Measurements from ENCODE around the gene IKZF3. TPM values are rescaled to one million over a fixed set of nuclear protein-coding genes. Genes with fewer than 3 reads are reported as not detected.
A peak's percentile ranks its signal among the peaks of the same experiment; 100 is the strongest.
"Not testable (repeated sequence)": the region's sequence is repeated elsewhere in the genome, so short reads cannot be mapped to it uniquely, and the experiment has no call there.

IKZF3 gene
- total RNA-seq, 1 experiment from 2014 or later = not detected

DNA sequence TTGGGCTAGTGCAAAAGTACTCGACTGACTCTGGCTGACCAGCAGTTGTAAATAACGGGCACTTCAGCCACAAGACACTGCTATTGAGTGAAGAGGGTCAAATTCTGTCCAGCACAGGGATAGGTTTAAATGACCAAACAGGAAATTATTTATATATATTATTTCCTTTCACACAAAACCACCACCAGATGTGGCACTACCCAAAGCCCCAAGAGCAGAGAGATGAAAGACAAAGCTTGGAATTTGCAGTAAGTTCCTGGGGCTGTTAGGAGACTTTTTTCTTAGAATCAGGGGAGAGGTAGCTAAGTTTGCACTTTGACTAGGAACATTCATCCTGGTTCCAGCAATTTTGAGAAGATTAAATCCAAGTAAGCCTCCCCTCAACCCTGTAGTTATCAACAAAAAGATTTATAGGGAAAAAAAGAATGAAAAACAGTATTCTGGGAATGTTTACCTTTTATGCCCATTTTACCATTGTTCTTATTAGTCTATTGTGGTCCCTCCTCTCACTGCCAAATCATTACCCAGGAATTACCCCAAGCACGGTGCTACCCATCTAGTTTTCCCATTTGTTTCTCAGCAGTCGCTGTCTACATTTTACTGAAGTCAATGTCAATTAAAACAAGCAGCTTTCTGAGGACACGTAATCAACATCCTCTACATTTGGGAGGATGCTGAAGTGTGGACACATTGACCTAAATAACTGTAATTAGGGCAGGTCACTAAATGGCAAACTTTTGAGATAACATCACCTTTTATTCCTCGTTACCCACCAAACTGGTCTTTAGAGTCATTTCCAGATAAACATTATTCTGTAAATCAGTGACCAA, 82.9 kb downstream of the IKZF3 start:
- DNase-seq (ENCODE audit: low spot score) = no peak

DNA sequence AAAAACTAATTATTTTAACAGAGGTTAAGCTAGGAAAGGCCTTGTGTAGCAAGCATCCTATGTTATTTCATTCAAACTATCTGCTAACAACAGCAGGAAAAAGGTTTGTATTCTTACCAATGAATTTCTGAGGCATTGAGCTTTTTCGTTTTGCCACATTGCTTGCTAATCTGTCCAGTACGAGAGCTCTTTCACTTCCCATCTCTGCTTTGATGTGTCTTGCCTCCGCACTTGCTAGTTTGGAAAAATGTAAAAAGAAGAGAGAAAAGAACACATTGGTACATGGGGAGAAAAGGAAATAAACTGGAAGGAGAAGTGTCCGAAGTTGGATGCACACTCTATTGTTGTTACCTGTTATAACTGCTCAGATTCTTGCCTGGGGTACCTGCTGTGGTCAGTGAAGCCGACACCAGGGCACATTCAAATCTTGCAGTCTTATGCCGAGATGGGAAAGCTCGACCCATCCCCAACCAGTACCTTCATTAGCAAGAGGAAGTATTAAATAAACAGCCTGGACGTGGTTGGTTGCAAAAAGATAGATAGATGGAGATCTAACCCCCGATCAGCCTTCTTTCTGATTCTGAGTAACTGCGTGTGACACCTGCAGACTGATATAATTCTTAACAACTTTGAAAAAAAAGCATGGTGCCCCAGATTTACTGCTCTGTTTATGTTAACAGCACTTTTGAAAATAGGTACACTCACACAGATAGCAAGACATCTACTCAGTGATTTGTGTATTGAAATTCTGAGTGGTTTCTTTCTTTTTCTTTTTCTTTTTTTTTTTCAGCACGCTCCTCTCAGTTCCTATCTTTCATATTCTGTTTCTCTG, 86.4 kb downstream of the IKZF3 start:
- no peak for DNase-seq (ENCODE audit: low spot score)

DNA sequence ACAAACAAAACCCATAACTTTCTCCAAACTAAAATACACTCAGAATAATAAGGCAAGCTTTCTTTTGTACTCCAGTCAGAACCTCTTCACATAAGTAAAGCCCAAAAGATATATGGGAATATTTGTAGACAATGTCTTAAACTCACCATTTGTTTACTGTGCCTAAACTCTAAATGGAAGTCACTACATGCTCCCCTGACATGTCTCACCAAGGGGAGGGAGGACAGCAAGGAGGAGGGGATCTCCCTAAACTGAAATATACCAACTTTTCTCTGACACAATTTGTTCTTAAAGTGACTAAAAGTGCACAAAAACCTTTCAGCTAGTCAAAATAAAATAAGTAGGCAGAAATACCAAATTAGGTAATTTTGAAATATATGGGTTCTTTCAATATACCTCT, 87.9 kb downstream of the IKZF3 start:
- no peak for DNase-seq (ENCODE audit: low spot score)

DNA sequence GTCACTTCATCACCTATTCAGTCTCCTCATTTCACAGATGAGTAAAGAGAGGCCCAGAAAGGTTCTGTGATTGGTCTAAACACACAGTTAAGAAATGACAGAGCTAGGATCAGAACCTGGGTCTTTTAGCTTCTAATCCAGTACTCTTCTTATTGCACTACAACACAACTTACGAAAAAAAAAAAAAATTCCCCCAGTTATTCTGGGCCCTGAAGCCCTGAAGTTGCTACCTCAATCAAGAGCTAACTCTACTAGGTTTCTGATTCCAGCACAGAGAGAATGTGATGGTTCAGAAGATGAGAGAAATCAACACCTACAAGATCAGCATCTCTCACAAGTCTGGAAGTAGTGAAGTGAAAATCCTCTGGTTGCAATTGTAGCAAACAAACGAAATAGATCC, 89.1 kb downstream of the IKZF3 start:
- no peak for DNase-seq (ENCODE audit: low spot score)

DNA sequence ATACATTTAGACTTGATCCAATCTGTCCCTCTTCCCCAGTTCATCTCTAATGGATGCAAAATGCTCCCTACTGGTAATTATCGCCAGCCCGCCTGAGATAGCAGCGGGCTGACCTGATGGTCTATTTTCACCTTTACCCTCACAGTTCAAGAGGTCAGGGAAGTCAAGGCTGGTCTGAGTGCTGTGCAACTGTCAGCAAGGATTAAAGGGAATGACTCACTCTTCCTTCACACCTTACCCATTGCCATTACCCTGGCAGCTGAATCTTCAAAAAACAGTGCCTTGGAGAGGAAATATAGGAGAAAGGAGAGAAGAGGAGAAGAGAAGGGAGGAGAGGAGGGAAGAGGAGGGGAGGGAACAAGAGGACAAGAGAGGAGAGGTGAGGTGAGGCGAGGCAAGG, 90.1 kb downstream of the IKZF3 start:
- DNase-seq (ENCODE audit: low spot score) = no peak

DNA sequence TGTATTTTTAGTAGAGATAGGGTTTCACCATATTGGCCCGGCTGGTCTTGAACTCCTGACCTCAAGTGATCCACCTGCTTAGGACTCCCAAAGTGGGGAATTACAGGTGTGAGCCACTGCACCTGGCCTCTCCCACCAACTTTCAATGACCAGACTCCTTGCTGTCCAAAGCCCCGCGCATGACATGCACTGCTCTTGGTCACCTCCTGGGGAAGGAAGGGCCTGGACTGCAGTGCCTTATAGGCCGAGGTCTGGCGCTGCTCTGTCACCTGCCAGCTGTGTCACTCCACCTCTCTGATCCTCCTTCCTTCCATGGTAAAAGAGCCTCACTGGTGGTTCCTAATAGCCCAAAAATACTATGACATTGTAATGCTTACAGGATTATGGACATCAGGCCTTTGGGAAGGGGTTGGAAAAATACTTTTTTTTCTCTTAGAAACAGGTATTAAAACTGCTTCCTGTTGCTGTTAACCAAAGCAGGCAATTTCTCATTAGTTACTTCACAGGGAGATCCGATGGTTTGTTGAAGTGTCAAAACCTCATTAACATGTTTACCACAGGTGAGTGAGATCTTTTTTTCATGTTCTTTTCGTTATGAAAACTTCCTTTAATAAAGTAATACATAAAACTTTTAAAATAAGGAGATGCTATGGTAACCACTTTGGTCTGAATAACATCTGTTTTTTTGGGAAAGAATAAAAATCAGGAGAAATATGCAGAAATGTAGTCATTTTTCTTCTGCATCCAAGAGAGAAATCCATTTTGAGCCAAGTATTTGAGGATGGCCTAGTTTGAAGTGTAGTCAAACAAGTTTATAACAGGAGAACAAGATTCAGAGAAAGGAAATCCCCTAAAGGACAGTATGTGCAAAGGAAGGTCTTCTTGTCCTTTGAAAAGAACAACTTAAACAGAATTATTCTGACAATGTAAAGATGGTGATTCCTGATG, 90.9 kb downstream of the IKZF3 start:
- DNase-seq (ENCODE audit: low spot score) = no peak

DNA sequence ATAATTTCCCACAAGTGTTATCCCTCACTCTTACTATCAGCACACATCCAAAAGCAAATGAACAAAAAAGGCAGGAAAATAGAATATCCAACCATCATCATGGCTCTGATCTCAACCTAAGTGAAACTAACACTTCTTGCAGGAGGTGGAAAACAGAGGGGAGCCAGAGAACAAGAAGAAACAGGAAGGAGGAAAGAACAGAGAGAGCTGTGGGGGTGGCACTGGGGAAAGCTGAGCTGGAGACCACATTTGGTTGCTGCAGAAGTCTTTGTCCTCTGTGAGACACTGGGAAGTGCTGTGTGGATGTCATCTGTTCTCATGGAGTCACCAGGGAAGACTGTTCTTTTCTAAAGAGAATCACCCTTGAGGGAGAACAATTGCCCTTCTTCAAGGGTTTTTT, 91.7 kb downstream of the IKZF3 start:
- DNase-seq (ENCODE audit: low spot score) = no peak

DNA sequence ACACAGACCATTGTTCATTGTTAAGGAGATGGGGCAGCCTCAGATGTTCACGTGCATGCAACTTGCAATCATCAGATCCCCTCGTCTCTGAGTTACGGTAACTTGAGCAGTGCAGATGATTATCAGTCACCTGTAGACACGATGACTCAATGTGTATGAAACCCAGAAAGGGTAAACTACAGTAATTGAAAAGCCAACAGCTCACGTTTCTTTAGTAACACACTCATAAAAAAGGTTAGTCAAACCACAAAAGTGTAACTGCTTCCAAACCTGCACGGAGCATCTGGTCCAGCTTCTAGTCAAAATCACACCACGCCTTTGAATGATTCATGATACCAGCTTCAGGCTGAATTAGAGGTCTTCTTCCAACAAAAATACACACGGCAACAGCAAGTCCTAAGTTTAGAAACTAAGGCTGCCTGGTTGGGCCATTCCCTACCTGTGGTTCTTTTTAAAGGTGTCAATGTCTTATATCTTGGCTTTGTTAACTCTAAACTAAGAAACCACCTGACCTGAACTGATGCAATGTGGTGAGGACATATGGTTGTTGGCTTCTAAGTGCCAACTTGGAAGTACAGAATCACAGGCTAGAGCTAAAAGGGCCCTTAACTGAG, 94.0 kb downstream of the IKZF3 start:
- peak; percentile 91 for DNase-seq (ENCODE audit: low spot score)

DNA sequence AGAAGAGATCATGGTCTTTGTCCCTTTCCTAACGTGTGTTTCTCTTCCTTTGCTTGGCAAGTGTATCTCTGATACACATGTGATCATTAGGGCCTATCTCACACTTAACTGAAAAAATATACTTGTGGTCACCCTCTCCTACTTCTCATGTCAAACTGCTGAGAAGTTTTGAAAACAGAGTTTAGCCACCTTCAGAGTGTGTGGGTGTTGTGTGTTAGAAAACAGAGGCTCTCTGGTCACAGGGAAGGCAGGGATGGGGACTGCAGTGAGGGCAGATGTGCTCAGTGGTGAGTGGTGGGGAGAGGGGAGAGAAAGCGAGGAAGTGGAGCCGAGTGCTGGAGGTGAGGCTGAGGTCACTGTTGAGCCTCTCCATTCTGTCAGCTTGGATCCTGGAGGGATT, 97.0 kb downstream of the IKZF3 start:
- no peak for DNase-seq (ENCODE audit: low spot score)

DNA sequence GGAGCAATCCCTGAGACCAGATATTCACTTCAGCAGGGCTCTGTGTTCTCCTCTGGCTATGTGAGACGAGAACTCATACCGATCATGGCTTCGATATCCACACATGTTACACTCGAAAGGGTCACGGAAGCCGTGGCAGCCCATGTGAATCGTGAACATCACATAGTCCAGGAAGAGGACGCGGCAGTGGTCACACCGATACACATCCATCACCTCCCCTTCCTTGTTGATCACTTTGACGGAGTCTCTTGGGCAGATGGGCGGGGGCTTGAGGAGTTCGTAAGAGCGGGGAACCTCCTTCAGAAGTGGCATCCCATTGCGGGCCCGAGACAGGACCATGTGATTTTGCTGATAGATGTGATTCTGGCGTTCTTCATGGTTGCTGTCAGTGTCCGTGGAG, 98.3 kb downstream of the IKZF3 start:
- no peak for DNase-seq (ENCODE audit: low spot score)

DNA sequence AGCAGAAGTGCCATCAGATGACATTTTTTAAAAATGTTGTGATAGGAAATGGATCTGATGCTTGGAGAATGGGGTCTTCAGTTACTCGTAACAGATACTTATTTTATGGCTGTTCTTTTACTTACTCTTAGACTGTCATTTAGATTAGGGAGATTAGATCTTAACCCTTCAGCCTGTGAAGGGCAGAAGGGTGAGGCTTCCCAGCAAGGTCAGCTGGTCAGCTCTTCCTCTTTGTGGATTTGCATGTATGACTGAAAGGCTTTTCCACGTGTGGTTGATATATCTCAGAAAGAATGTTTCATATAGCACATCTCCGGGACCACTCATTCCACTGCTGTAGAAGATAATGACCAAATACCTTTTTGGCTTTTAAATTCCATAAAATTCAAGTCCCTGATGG, 98.9 kb downstream of the IKZF3 start:
- DNase-seq (ENCODE audit: low spot score) = no peak

DNA sequence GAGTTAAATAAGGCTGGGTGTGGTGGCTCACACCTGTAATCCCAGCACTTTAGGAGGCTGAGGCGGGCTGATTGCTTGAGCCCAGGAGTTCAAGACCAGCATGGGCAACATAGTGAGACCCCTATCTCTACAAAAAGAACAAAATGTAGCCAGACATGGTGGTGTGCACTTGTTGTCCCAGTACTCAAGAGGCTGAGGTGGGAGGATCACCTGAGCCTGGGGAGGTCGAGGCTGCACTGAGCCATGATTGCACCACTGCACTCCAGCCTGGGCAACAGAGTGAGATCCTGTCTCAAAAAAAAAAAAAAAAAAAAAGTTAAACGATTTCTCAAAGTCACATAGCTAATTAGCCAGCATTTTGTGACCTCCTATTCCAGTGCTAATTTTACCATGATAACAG, 99.9 kb downstream of the IKZF3 start:
- DNase-seq (ENCODE audit: low spot score) = not testable (repeated sequence)

DNA sequence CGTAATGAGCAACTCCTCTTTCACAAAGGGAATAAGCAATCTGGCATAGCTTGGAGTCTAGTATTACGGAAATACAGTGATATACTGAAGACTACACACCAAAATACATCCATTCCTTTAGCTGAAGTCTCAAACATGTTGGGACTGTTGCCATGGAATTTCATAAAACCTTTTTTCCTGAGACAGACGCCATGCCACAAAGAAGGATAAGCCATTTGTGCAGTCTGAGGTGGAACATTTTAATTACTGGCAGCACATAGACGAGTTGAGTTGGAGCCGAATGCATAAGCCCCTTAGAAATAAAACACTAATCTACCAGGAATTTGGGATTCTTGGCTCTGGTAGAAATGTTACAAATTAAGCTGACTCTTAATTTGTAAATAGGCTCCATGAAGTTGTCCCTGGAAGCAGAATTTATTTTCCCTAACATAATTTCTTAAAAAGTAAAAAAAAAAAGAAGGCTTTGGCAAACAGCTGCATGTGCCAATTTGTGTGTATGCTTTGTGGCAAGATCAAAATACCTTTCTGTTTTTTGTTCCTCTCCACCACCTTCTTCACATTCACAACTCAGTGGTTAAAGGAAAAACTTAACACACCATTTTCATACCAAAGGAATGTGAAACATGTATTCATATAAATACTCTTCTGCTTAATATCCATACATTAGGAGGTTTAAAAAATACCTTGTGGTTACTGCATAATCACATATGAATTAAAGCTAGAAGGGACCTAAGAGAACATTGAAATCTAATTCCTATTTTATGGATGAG, 100.9 kb downstream of the IKZF3 start:
- no peak for DNase-seq (ENCODE audit: low spot score)

DNA sequence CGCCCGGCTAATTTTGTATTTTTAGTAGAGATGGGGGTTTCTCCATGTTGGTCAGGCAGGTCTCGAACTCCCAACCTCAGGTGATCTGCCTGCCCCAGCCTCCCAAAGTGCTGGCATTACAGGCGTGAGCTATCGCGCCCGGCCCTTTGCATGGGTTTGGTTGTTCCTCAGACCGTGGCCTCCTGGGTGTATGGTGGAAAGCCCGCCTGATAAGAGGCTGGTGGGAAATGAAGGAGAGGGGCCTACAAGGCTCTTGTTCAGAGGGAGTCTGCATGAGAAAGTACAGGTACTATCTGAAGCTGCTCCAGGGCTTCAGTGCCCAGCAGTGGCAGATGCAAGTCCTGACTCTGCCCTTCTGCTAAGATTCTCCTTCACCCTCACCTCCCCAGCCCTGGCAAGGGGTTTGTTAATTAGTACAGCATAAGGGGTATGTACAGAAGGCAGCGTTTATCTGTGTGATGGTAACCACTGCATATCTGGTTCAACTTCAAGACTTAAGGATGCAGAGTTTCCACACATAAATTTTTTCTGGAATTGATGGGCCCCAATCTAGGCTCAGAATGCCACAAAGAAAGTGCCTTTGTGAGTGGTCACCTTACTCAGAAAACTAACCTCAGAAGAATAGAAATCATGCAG, 102.1 kb downstream of the IKZF3 start:
- DNase-seq (ENCODE audit: low spot score) = no peak

DNA sequence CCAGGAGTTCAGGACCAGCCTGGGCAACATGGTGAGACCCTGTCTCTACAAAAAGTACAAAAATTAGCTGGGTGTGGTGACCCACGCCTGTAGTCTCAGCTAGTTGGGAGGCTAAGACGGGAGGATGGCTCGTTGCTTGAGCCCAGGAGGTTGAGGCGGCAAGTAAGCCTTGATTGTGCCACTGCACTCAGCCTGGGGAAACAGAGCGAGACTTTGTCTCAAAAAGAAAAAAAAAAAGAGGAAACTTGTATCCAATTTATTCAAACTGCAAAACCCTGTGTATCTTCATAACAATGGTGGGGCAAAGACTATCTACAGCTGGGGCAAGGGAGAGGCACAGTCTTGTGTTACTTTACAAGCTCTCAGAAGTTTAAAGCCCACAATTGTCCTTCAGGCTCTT, 104.9 kb downstream of the IKZF3 start:
- no peak for DNase-seq (ENCODE audit: low spot score)

DNA sequence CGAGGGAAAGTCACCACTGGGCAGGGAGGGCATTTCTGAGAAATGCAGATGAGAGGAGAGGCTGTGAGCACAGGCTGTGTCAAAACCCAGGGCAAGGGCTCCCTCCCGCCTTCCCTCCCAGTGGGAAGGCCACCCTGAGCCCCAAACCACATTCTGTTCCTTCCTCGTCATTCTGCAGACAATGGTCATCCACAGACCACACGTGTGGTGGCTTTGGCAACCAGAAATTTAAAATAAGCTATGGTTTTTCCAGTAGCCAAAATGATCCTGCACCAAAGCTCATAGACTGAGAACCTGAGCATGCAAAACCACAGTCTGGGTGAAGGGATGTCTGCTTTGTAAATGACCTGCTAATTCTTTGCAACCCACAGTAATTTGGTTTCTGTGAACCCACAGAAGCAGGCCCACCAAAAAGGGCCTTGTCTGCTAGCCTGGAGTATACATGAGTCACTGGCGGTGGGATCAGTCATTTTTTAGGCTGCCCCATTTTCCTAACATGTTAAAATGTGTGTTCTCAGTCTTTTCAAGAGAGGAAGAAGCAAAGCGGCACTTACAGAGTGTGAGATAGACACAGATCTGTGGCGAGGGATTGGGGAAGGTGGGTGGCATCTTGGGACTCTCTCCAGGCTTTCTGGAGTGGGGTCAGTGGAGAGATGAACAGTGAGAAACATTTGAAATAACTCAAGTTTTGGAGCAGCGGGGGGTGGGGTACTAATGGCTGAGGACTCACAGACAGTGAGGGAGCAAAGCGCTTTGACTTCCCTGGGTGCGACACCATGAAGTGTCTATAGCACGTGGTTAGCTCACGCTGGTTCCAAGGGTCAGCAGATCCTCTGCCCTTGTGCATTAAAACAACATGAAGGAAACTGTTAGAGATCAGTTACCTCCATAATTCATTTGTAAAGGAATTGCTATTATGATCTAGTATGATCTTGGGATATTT, 105.9 kb downstream of the IKZF3 start:
- DNase-seq (ENCODE audit: low spot score) = no peak

DNA sequence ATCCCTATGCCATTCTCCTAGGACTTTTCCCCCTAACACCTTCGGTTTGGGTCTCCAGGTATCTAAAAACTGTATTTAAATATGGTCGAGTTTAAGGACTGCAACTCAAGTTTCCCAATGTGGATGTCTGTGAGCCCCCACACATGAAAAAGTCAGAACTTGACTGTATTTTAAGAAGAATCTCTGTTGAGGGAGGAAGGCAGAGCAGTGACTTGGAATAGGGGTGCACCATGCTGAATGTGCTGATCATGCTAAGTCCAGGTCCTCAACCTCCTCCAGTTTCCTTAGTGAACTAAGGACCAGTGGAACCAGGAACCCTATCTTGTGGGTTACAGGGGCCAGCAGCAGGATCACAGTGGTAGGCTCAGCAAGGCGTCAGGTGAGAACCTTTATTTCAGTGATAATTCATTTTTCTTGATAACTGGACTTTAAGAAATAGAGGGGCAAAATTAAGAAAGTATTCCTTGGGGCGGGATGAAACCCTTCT, 106.9 kb downstream of the IKZF3 start:
- no peak for DNase-seq (ENCODE audit: low spot score)

DNA sequence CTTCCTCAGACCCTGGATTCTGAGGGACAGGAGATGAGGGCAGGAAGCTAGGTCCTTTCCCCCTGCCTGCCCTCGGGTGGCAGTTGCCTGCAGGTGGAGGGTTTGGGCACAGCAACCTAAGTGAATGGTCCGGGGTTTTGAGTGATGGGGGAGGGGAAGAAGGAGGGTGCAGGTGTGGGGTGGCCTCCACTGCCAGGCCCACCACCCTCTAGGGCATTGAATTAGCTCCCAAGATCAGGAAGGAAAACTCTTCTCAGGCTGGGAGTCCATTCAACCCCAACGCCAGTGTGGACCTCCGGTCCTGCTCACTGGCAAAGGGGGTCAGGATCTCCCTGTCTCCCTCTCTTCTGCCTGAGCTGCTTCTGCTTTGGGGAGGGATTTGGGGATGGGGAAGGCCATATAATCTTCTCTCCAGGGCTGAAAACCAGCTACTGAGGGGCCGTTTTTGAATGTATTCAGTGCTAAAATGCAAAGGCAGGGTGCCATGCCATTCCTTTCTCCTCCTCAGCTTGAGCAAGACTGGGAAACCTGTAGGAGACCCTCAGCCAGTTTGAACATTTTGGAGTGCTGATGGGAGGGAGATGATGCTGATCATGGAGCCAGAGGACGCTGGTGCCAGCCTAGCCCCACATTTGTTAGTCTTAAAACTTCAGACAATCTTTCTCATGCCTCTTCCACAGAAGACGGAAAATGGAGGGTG, 107.6 kb downstream of the IKZF3 start:
- no peak for DNase-seq (ENCODE audit: low spot score)
